Endothelial cell of umbilical vein (primary cell): Measurements from ENCODE around the gene EIF2AK3.

ENCODE experiments used
- CTCF ChIP-seq, 2 donors: IDR thresholded peaks; 1 replicate in 1 of 2; 2 replicates in 1 of 2; pipeline ENCODE4 v1.5.1; 2011; ENCODE audit warnings: low read length in 2 of 2, mild to moderate bottlenecking in 2 of 2, moderate library complexity in 2 of 2, control low read depth in 1 of 2, inconsistent platforms in 1 of 2, low read depth in 1 of 2; ENCODE audit not compliant: insufficient read depth in 1 of 2; ENCODE audit errors: extremely low read depth in 1 of 2
- EZH2 ChIP-seq: IDR thresholded peaks from 2 replicates; pipeline ENCODE4 v1.6.1; 2012; ENCODE audit warnings: borderline replicate concordance, low read depth, mild to moderate bottlenecking, moderate library complexity, low read length, inconsistent platforms; ENCODE audit not compliant: severe bottlenecking
- GATA2 ChIP-seq: IDR thresholded peaks from 2 replicates; pipeline ENCODE4 v1.7.0; 2011; ENCODE audit warnings: low read depth, mild to moderate bottlenecking, moderate library complexity, mixed read lengths, low read length; ENCODE audit not compliant: insufficient read length, insufficient read depth
- JUN ChIP-seq: IDR thresholded peaks from 2 replicates; pipeline ENCODE4 v1.6.1; 2011; ENCODE audit warnings: borderline replicate concordance, low read depth; ENCODE audit not compliant: insufficient read length, insufficient read depth
- MAX ChIP-seq: IDR thresholded peaks from 2 replicates; pipeline ENCODE4 v1.6.1; 2011; ENCODE audit not compliant: insufficient read depth, insufficient read length
- POLR2A ChIP-seq: IDR thresholded peaks from 2 replicates; pipeline ENCODE4 v1.6.1; 2012; ENCODE audit warnings: low read depth, mild to moderate bottlenecking, control low read depth, low read length

DNA sequence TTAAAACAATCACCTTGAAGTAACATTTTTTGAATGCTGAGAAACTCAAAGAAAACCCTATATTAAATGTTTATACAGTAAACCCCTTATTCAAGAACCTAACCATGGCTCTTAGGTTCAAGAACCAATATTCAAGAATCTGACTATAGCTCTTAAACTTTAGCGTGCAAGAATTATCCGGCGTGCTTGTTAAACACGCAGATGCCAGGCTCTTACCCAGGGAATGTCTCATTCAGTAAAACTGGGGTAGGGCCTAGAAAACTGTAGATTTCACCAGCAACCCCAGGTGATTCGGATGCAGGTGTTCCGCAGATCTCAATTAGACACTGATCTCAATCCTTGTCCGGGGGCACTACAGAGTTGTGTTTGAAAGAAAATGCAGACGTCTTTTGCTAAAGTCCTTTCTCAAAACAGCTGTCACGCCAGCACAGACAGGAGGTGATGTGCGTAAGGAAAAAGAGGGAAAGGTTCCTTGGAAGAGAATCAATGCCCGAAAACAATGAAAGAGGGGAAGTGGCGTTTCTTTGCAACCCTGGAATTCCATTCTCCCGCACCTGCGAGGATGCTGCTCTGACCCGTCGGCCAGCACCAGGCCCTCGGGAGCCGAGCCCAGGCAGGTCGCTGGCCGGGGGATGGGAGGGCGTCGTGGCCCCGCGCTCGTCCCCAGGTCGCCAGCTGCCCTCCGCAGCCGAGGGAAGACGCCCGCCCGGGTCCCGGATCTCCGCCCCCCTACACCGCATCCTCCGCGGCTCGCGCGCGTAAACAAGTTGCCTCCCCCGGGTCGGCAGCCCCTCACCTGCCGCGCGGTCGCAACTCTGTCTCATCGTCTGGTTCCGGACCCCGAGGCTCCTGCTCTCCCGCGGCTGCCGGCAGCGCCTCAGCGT lies 851 bp downstream of the EIF2AK3 start:
- TF ChIP-seq CTCF (IDR thresholded peaks at IDR 0.05; ENCODE audit: extremely low read depth in 1 of 2, insufficient read depth in 1 of 2, low read depth in 1 of 2, low read length in 2 of 2) (no peak), POLR2A (no peak), GATA2 (no peak), EZH2 (no peak), JUN (no peak), MAX (no peak)
